SK-N-SH (cell line): ENCODE data around the gene LTBP1. TPM values are rescaled to one million over a fixed set of nuclear protein-coding genes. Genes with fewer than 3 reads are reported as not detected.
A peak's percentile ranks its signal among the peaks of the same experiment; 100 is the strongest.
"Not testable (repeated sequence)": the region's sequence is repeated elsewhere in the genome, so short reads cannot be mapped to it uniquely, and the experiment has no call there.

Experiments
- CTCF ChIA-PET: fragments of 300-600, 350-600 bp; formaldehyde crosslinking; extraction: SDS; loops from one replicate; lab custom pipeline; 2021; lab: Yijun Ruan, JAX
- POLR2A ChIA-PET: fragments of 350-600 bp; sonication (Branson Sonifier 250); formaldehyde crosslinking; extraction: SDS; loops from one replicate; lab custom pipeline; 2020; ENCODE audit warnings: antibody characterized with exemption, inconsistent platforms; lab: Yijun Ruan, JAX
- DNase-seq: peaks from one replicate; pipeline ENCODE4 v3.0.0; 2012
- H2AFZ ChIP-seq: fragments of 200-600 bp; sonication (generic); 2 replicates; pipeline ENCODE4 v1.8.1; 2016; ENCODE audit warnings: antibody characterized with exemption, mild to moderate bottlenecking, low read depth
- H3F3A ChIP-seq: fragments of 200-600 bp; sonication (generic); replicated peaks from 2 replicates; pipeline ENCODE3; 2016; ENCODE audit warnings: antibody characterized with exemption, mild to moderate bottlenecking; ENCODE audit not compliant: insufficient read depth
- H3K27ac ChIP-seq, 2 experiments: fragments of 200-500 bp in 1 of 2; fragments of 200-600 bp in 1 of 2; sonication (Bioruptor generic) in 1 of 2; sonication (generic), shearing (Covaris generic) in 1 of 2; 2 replicates each; pipeline versions ENCODE4 v1.5.1 to v1.6.1; 2014 to 2016; ENCODE audit warnings: low read depth in 2 of 2, inconsistent platforms in 1 of 2, low read length in 1 of 2, mild to moderate bottlenecking in 1 of 2, mixed read lengths in 1 of 2
- H3K27me3 ChIP-seq: fragments of 200-600 bp; sonication (generic), shearing (Covaris generic); 2 replicates; pipeline ENCODE4 v1.6.1; 2016; ENCODE audit warnings: mixed run types; ENCODE audit not compliant: insufficient read depth
- H3K36me3 ChIP-seq, 2 experiments: fragments of 200-500 bp in 1 of 2; fragments of 200-600 bp in 1 of 2; sonication (Bioruptor generic) in 1 of 2; sonication (generic) in 1 of 2; replicated peaks in 1 of 2; 2 replicates each; pipeline versions ENCODE3 to v1.5.1; 2014 to 2016; ENCODE audit warnings: low read length in 1 of 2, mild to moderate bottlenecking in 1 of 2; ENCODE audit not compliant: insufficient read depth in 2 of 2, control insufficient read depth in 1 of 2
- H3K4me1 ChIP-seq, 2 experiments: fragments of 200-500 bp in 1 of 2; fragments of 200-600 bp in 1 of 2; sonication (Bioruptor generic) in 1 of 2; sonication (generic), shearing (Covaris generic) in 1 of 2; 2 replicates each; pipeline versions ENCODE4 v1.5.1 to v1.6.1; 2014 to 2016; ENCODE audit warnings: low read depth in 1 of 2, low read length in 1 of 2, mixed run types in 1 of 2; ENCODE audit not compliant: insufficient read depth in 2 of 2, control insufficient read depth in 1 of 2
- H3K4me2 ChIP-seq: fragments of 200-600 bp; sonication (generic), shearing (Covaris generic); 2 replicates; pipeline ENCODE4 v1.6.1; 2017; ENCODE audit warnings: mixed run types
- H3K4me3 ChIP-seq, 2 experiments: fragments of 200-500 bp in 1 of 2; fragments of 200-600 bp in 1 of 2; sonication (Bioruptor generic) in 1 of 2; sonication (generic), shearing (Covaris generic) in 1 of 2; 2 replicates each; pipeline versions ENCODE4 v1.5.1 to v1.8.1; 2014 to 2016; ENCODE audit warnings: low read depth in 2 of 2, inconsistent platforms in 1 of 2, low read length in 1 of 2, mild to moderate bottlenecking in 1 of 2, mixed read lengths in 1 of 2, moderate library complexity in 1 of 2
- H3K79me2 ChIP-seq: fragments of 200-600 bp; sonication (generic); 2 replicates; pipeline ENCODE4 v1.8.1; 2017; ENCODE audit warnings: mild to moderate bottlenecking; ENCODE audit not compliant: insufficient read depth
- H3K9ac ChIP-seq: fragments of 200-600 bp; sonication (generic); 2 replicates; pipeline ENCODE4 v1.6.1; 2017; ENCODE audit warnings: mixed run types
- H3K9me2 ChIP-seq: fragments of 200-600 bp; sonication (generic); 2 replicates; pipeline ENCODE4 v1.6.1; 2017; ENCODE audit warnings: mixed run types
- H3K9me3 ChIP-seq: fragments of 200-600 bp; sonication (generic); 2 replicates; pipeline ENCODE4 v1.6.1; 2017; ENCODE audit warnings: mixed run types, mild to moderate bottlenecking, moderate library complexity
- H4K20me1 ChIP-seq: fragments of 200-600 bp; sonication (generic); 2 replicates; pipeline ENCODE4 v1.6.1; 2017; ENCODE audit warnings: mild to moderate bottlenecking, mixed run types; ENCODE audit not compliant: insufficient read depth
- CTCF ChIP-seq: fragments of 200-600 bp; sonication (generic); IDR thresholded peaks from 2 replicates; pipeline ENCODE4 v1.6.1; 2017; ENCODE audit warnings: antibody characterized with exemption, mild to moderate bottlenecking, moderate library complexity
- EZH2phosphoT487 ChIP-seq: fragments of 200-600 bp; sonication (generic); IDR thresholded peaks from 2 replicates; pipeline ENCODE4 v1.6.1; 2017; ENCODE audit warnings: low read depth, mixed run types, mild to moderate bottlenecking, antibody characterized with exemption, moderate library complexity, borderline replicate concordance
- GATA2 ChIP-seq: sonication (generic); formaldehyde crosslinking; IDR thresholded peaks from 2 replicates; pipeline ENCODE4 v1.5.0; 2020; ENCODE audit warnings: mild to moderate bottlenecking, missing genetic modification reagents
- JUND ChIP-seq: IDR thresholded peaks from 2 replicates; pipeline ENCODE4 v1.4.0; 2012
- MEF2A ChIP-seq: IDR thresholded peaks from 2 replicates; pipeline ENCODE4 v1.4.0; 2012; ENCODE audit warnings: low read depth, borderline replicate concordance
- TAF1 ChIP-seq: IDR thresholded peaks from 2 replicates; pipeline ENCODE4 v1.6.1; 2012; ENCODE audit warnings: low read depth, mild to moderate bottlenecking, low read length, moderate library complexity, borderline replicate concordance
- USF1 ChIP-seq: IDR thresholded peaks from 2 replicates; pipeline ENCODE4 v1.4.0; 2012; ENCODE audit warnings: low read depth, borderline replicate concordance
- WGBS: methylation state at CpG from one replicate; pipeline ENCODE4 v1.1.6; 2017; ENCODE audit warnings: low lambda C conversion rate; 5-methylcytosine and 5-hydroxymethylcytosine counted together
- polyA plus RNA-seq, 3 experiments: library from polyadenylated mRNA; depleted of rRNA; stranded (reverse); fragments of >200 nt; gene quantifications; 2 replicates each; pipeline ENCODE4 v1.2.3, GENCODE V29; 2012

The LTBP1 gene
- polyA plus RNA-seq, 1 of the 3 experiments (the other 2 are of a cell fraction), result 467 TPM

- POLR2A ChIA-PET, H3K79me2 ChIP-seq, H3K4me3 ChIP-seq, H3K9me2 ChIP-seq, H3K4me2 ChIP-seq, H3K27me3 ChIP-seq, DNase-seq, H3K9ac ChIP-seq, H2AFZ ChIP-seq, H3K9me3 ChIP-seq, CTCF ChIA-PET, H4K20me1 ChIP-seq, H3K27ac ChIP-seq: not testable (repeated sequence)
- Histone ChIP-seq H3K36me3 (peaks cover 36 to 83% of the 10 kb centered on the region in 2 experiments), H3K4me1 (peaks cover 0 to 21% of the 10 kb centered on the region in 2 experiments; a peak in 2 of 4 replicates), H3F3A (peaks cover 27% of the 10 kb centered on the region)
- 63% methylated on average over 7 of the region's 7 CpGs for WGBS
These were observed 421.8 kb downstream of the LTBP1 start for GRCh38 chr2:33368524-33368923.

- Histone ChIP-seq H3K27me3 (no peaks in the 10 kb centered on the region), H3K4me1 (peaks cover 0 to 14% of the 10 kb centered on the region in 2 experiments; a peak in 2 of 4 replicates), H3K27ac (no peak overlapping the region), H3K4me3 (no peak overlapping the region), H3K9me2 (no peaks in the 10 kb centered on the region), H3K36me3 (peaks cover 30 to 81% of the 10 kb centered on the region in 2 experiments), H4K20me1 (no peaks in the 10 kb centered on the region), H3K79me2 (peaks cover 7% of the 10 kb centered on the region), H3K9ac (no peak overlapping the region), H3K9me3 (no peaks in the 10 kb centered on the region), H3K4me2 (no peak overlapping the region), H3F3A (peaks cover 28% of the 10 kb centered on the region), H2AFZ (no peak overlapping the region)
- no peak for DNase-seq
- WGBS, result 75% methylated on average over 5 of the region's 5 CpGs
- ChIA-PET CTCF (interaction anchor here (0.7 kb wide), 1 partner anchor 596 kb away, joined by 4 read pairs; no protein-coding TSS in a partner anchor), POLR2A (no interaction called here)
- no peak for TF ChIP-seq MEF2A
- TF ChIP-seq TAF1, result no peak
- TF ChIP-seq JUND, result no peak
- no peak for TF ChIP-seq USF1
- no peak for TF ChIP-seq EZH2phosphoT487
These were observed 422.4 kb downstream of the LTBP1 start for GRCh38 chr2:33369191-33369590.

GRCh38 chr2:33370636-33371265 is 424.0 kb downstream of the LTBP1 start:
- peaks cover 16 to 70% of the 10 kb centered on the region in 2 experiments for H3K36me3 ChIP-seq

More at GRCh38 chr2:33370636-33371265, 424.0 kb downstream of the LTBP1 start:
- 42% methylated on average over 8 of the region's 8 CpGs for WGBS
- no peak overlapping the region for H3K9ac ChIP-seq
- CTCF ChIA-PET, result interaction anchor here (1.0 to 3.5 kb wide), 6 partner anchors 9 to 597 kb away, joined by 3 to 19 read pairs (median 4); no protein-coding TSS in a partner anchor
- H3K4me3 ChIP-seq, result no peak overlapping the region
- peaks cover 29% of the 10 kb centered on the region for H3F3A ChIP-seq
- POLR2A ChIA-PET, result no interaction called here
- no peaks in the 10 kb centered on the region for H3K9me2 ChIP-seq
- no peak overlapping the region for H2AFZ ChIP-seq
- no peaks in the 10 kb centered on the region for H4K20me1 ChIP-seq
- H3K9me3 ChIP-seq, result no peaks in the 10 kb centered on the region
- H3K27ac ChIP-seq, result peak overlapping the region in 1 of 2 experiments; percentile 35; a peak in 2 of 4 replicates
- no peak for DNase-seq
- no peaks in the 10 kb centered on the region for H3K27me3 ChIP-seq
- TF ChIP-seq GATA2 (CRISPR knock-in tag), result no peak
- no peak for TF ChIP-seq CTCF
- H3K79me2 ChIP-seq, result peaks cover 7% of the 10 kb centered on the region
- no peak overlapping the region for H3K4me2 ChIP-seq
- peaks cover 0 to 8% of the 10 kb centered on the region in 2 experiments; a peak in 2 of 4 replicates for H3K4me1 ChIP-seq
